Cardiac muscle cell (in vitro differentiated cells and primary cell): ENCODE data around the gene PBXIP1. TPM values are rescaled to one million over a fixed set of nuclear protein-coding genes. Genes with fewer than 3 reads are reported as not detected.

Source experiments
- DNase-seq, 2 donors: peaks; one replicate each; pipeline versions ENCODE4 v3.0.0 to v3.0.0-alpha.2; 2010 to 2017; ENCODE audit warnings: low read depth in 1 of 2, low spot score in 1 of 2
- H3K27ac ChIP-seq: fragments of 200-600 bp; sonication (generic); 2 replicates; pipeline ENCODE4 v1.5.1; 2016
- H3K27me3 ChIP-seq: fragments of 200-600 bp; sonication (generic); 2 replicates; pipeline ENCODE4 v1.6.0; 2016; ENCODE audit warnings: control low read depth
- H3K36me3 ChIP-seq: fragments of 200-600 bp; sonication (generic); 2 replicates; pipeline ENCODE4 v1.5.1; 2016; ENCODE audit warnings: control low read depth
- H3K4me1 ChIP-seq: fragments of 200-600 bp; sonication (generic); 2 replicates; pipeline ENCODE4 v1.8.1; 2017; ENCODE audit warnings: low read depth, mild to moderate bottlenecking, mixed run types
- H3K4me3 ChIP-seq: fragments of 200-600 bp; sonication (generic); 2 replicates; pipeline ENCODE4 v1.5.1; 2016; ENCODE audit warnings: mild to moderate bottlenecking
- H3K9me3 ChIP-seq: fragments of 200-600 bp; sonication (generic); 2 replicates; pipeline ENCODE4 v1.5.1; 2017; ENCODE audit warnings: low read depth, mild to moderate bottlenecking, control low read depth
- CTCF ChIP-seq: IDR thresholded peaks from 2 replicates; pipeline ENCODE4 v1.5.1; 2012; ENCODE audit warnings: low read depth, mild to moderate bottlenecking, low read length
- polyA plus RNA-seq: library from polyadenylated mRNA; unstranded; fragments of >200 nt; fragmentation: Nextera tagmentation; extraction: Ambion mirVana; gene quantifications from 2 replicates; pipeline ENCODE4 v1.2.1, GENCODE V29; 2016
- total RNA-seq: library from RNA; depleted of rRNA; stranded (reverse); fragments of >200 nt; gene quantifications from 2 replicates; pipeline ENCODE4 v1.2.3, GENCODE V29; 2016

The PBXIP1 gene
- total and polyA plus RNA-seq, 2 experiments from 2014 or later, result 108 to 161 TPM

- H3K27ac ChIP-seq, result peak overlapping the region; percentile 99
- H3K36me3 ChIP-seq, result peaks cover 9% of the 10 kb centered on the region
- H3K4me1 ChIP-seq, result peaks cover 12% of the 10 kb centered on the region
- no peak for TF ChIP-seq CTCF
- no peaks in the 10 kb centered on the region for H3K9me3 ChIP-seq
- DNase-seq, result peak; percentile 32 to 45
- no peaks in the 10 kb centered on the region for H3K27me3 ChIP-seq
- H3K4me3 ChIP-seq, result peak overlapping the region; percentile 79
Observed at GRCh38 chr1:154962156-154962749, 6.4 kb upstream of the PBXIP1 start.

GRCh38 chr1:154961207-154962155, 5.6 kb upstream of the PBXIP1 start, which contains the start of gene PYGO2:
Gene PYGO2 (minus strand): TSS chr1:154961782. CDS start chr1:154961576, 206 bp downstream.
- Histone ChIP-seq H3K27ac (peak within 1 kb of the TSS; percentile 99), H3K4me3 (peak within 1 kb of the TSS; percentile 79), H3K27me3 (no peaks in the 10 kb centered on the region), H3K9me3 (no peaks in the 10 kb centered on the region), H3K4me1 (peaks cover 15% of the 10 kb centered on the region), H3K36me3 (peaks cover under 1% of the 10 kb centered on the region)
- peak; percentile 85 to 89 for DNase-seq
- TF ChIP-seq CTCF, result peak; percentile 34

GRCh38 chr1:154960446-154961136, 4.7 kb upstream of the PBXIP1 start:
- no peaks in the 10 kb centered on the region for H3K9me3 ChIP-seq
- H3K4me1 ChIP-seq, result peaks cover 17% of the 10 kb centered on the region
- H3K4me3 ChIP-seq, result peak overlapping the region; percentile 79
- no peaks in the 10 kb centered on the region for H3K27me3 ChIP-seq
- no peak for TF ChIP-seq CTCF
- H3K27ac ChIP-seq, result peak overlapping the region; percentile 99
- no peak for DNase-seq
- H3K36me3 ChIP-seq, result no peaks in the 10 kb centered on the region

- DNase-seq, result no peak
- Histone ChIP-seq H3K4me1 (peaks cover 26% of the 10 kb centered on the region), H3K4me3 (no peak overlapping the region), H3K9me3 (no peaks in the 10 kb centered on the region), H3K27me3 (no peaks in the 10 kb centered on the region), H3K36me3 (no peaks in the 10 kb centered on the region), H3K27ac (no peak overlapping the region)
- TF ChIP-seq CTCF, result no peak
Observed at GRCh38 chr1:154959426-154959780, 3.5 kb upstream of the PBXIP1 start.

- Histone ChIP-seq H3K36me3 (no peaks in the 10 kb centered on the region), H3K27me3 (no peaks in the 10 kb centered on the region), H3K27ac (no peak overlapping the region), H3K4me1 (peaks cover 32% of the 10 kb centered on the region), H3K9me3 (no peaks in the 10 kb centered on the region), H3K4me3 (no peak overlapping the region)
- TF ChIP-seq CTCF, result no peak
- no peak for DNase-seq
Observed at GRCh38 chr1:154958681-154959425, 3.0 kb upstream of the PBXIP1 start.
